Measurements from ENCODE around the gene AEN. TPM values are rescaled to one million over a fixed set of nuclear protein-coding genes. Genes with fewer than 3 reads are reported as not detected.

Gene AEN
- total and polyA plus RNA-seq, 2 experiments from 2014 or later: 22.3 to 35.9 TPM

GRCh38 chr15:88625943-88626741, 5.0 kb downstream of the AEN start:
- 87% methylated on average over 20 to 23 of the region's 23 CpGs for WGBS, 2 experiments (ENCODE audit: low coverage in 1 of 2, low lambda C conversion rate in 2 of 2, missing lambda C conversion rate in 2 of 2)
- Histone ChIP-seq H3K9me3 (ENCODE audit: low read depth) (no peaks in the 10 kb centered on the region), H3K36me3 (ENCODE audit: low read depth) (peaks cover 29% of the 10 kb centered on the region), H3F3A (ENCODE audit: insufficient read depth) (peaks cover 33% of the 10 kb centered on the region), H3K27ac (no peak overlapping the region), H3K9ac (no peak overlapping the region), H3K4me1 (ENCODE audit: insufficient read depth) (peaks cover 27% of the 10 kb centered on the region), H3K4me2 (ENCODE audit: unreplicated experiment) (no peak overlapping the region), H3K4me3 (no peak overlapping the region), H3K9me2 (ENCODE audit: insufficient read depth) (no peaks in the 10 kb centered on the region), H3K27me3 (replicated peaks; ENCODE audit: insufficient read depth) (no peaks in the 10 kb centered on the region), H2AFZ (no peak overlapping the region), H3K79me2 (ENCODE audit: insufficient read depth) (peaks cover 99% of the 10 kb centered on the region), H4K20me1 (ENCODE audit: insufficient read depth) (peaks cover 13% of the 10 kb centered on the region; the same call in 1 of the 2 replicates)
- in situ Hi-C loops (cut with MboI): no loop called here
- no peak for TF ChIP-seq EZH2 (IDR thresholded peaks at IDR 0.05; ENCODE audit: insufficient read depth, poor library complexity, severe bottlenecking)
- TF ChIP-seq EZH2phosphoT487 (IDR thresholded peaks at IDR 0.05; ENCODE audit: insufficient read depth, low read depth): no peak
- no peak for DNase-seq

DNA sequence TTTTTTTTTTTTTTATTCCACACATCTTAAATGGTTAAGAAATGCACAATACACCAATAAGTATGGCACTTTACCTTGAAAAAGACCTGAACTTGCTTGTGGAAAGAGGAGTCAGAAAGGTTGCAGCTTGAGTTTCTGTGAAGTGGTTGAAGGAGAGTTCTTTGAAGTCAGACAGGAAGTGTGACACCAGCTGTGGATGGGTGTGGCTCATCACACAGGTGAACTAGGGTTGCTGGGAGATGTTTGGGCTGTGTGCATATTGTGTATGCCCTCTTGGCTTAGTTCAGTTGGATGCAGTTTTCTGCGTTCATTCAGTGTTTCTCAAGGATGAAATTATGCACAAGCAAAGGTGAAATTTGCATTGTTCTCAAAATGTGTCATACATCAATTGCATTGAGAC, 6.3 kb downstream of the AEN start:
- Histone ChIP-seq H3K4me3 (no peak overlapping the region), H3F3A (ENCODE audit: insufficient read depth) (peaks cover 25% of the 10 kb centered on the region), H3K79me2 (ENCODE audit: insufficient read depth) (peaks cover 99% of the 10 kb centered on the region), H3K9ac (no peak overlapping the region), H3K9me3 (ENCODE audit: low read depth) (no peaks in the 10 kb centered on the region), H3K4me1 (ENCODE audit: insufficient read depth) (peaks cover 27% of the 10 kb centered on the region), H4K20me1 (ENCODE audit: insufficient read depth) (peaks cover 13% of the 10 kb centered on the region; the same call in 1 of the 2 replicates), H3K9me2 (ENCODE audit: insufficient read depth) (no peaks in the 10 kb centered on the region), H2AFZ (no peak overlapping the region), H3K4me2 (ENCODE audit: unreplicated experiment) (no peak overlapping the region), H3K27me3 (replicated peaks; ENCODE audit: insufficient read depth) (no peaks in the 10 kb centered on the region), H3K36me3 (ENCODE audit: low read depth) (peaks cover 41% of the 10 kb centered on the region), H3K27ac (no peak overlapping the region)
- DNase-seq: no peak
- 96 to 100% methylated on average over 1 of the region's 1 CpG for WGBS, 2 experiments (ENCODE audit: low coverage in 1 of 2, low lambda C conversion rate in 2 of 2, missing lambda C conversion rate in 2 of 2)
- in situ Hi-C loops (cut with MboI): no loop called here
- TF ChIP-seq EZH2 (IDR thresholded peaks at IDR 0.05; ENCODE audit: insufficient read depth, poor library complexity, severe bottlenecking) (no peak), EZH2phosphoT487 (IDR thresholded peaks at IDR 0.05; ENCODE audit: insufficient read depth, low read depth) (no peak)

GRCh38 chr15:88628018-88628654, 7.0 kb downstream of the AEN start:
- WGBS, 2 experiments (ENCODE audit: low coverage in 1 of 2, low lambda C conversion rate in 2 of 2, missing lambda C conversion rate in 2 of 2): 79 to 86% methylated on average over 5 of the region's 5 CpGs
- no peak overlapping the region for H3K4me3 ChIP-seq
- no peaks in the 10 kb centered on the region for H3K9me3 ChIP-seq (ENCODE audit: low read depth)
- no peaks in the 10 kb centered on the region for H3K9me2 ChIP-seq (ENCODE audit: insufficient read depth)
- H4K20me1 ChIP-seq (ENCODE audit: insufficient read depth): peaks cover 13% of the 10 kb centered on the region; the same call in 1 of the 2 replicates
- no peaks in the 10 kb centered on the region for H3K27me3 ChIP-seq (replicated peaks; ENCODE audit: insufficient read depth)
- no peak for TF ChIP-seq EZH2phosphoT487 (IDR thresholded peaks at IDR 0.05; ENCODE audit: insufficient read depth, low read depth)
- DNase-seq: no peak
- no peak overlapping the region for H3K27ac ChIP-seq
- H2AFZ ChIP-seq: no peak overlapping the region
- H3K4me2 ChIP-seq (ENCODE audit: unreplicated experiment): no peak overlapping the region
- peaks cover 21% of the 10 kb centered on the region for H3K4me1 ChIP-seq (ENCODE audit: insufficient read depth)
- H3K9ac ChIP-seq: no peak overlapping the region
- peaks cover 95% of the 10 kb centered on the region for H3K79me2 ChIP-seq (ENCODE audit: insufficient read depth)
- H3F3A ChIP-seq (ENCODE audit: insufficient read depth): peaks cover 20% of the 10 kb centered on the region
- peaks cover 48% of the 10 kb centered on the region for H3K36me3 ChIP-seq (ENCODE audit: low read depth)
- in situ Hi-C loops (cut with MboI): no loop called here

- H3K9me3 ChIP-seq (ENCODE audit: low read depth): no peaks in the 10 kb centered on the region
- H3K27me3 ChIP-seq (replicated peaks; ENCODE audit: insufficient read depth): no peaks in the 10 kb centered on the region
- H2AFZ ChIP-seq: no peak overlapping the region
- in situ Hi-C loops (cut with MboI): no loop called here
- H3K4me2 ChIP-seq (ENCODE audit: unreplicated experiment): no peak overlapping the region
- peaks cover 12% of the 10 kb centered on the region for H3K4me1 ChIP-seq (ENCODE audit: insufficient read depth)
- H3F3A ChIP-seq (ENCODE audit: insufficient read depth): peaks cover 11% of the 10 kb centered on the region
- no peak overlapping the region for H3K4me3 ChIP-seq
- H3K27ac ChIP-seq: no peak overlapping the region
- no peak overlapping the region for H3K9ac ChIP-seq
- H4K20me1 ChIP-seq (ENCODE audit: insufficient read depth): peaks cover 13% of the 10 kb centered on the region; the same call in 1 of the 2 replicates
- TF ChIP-seq EZH2 (IDR thresholded peaks at IDR 0.05; ENCODE audit: insufficient read depth, poor library complexity, severe bottlenecking) (no peak), EZH2phosphoT487 (IDR thresholded peaks at IDR 0.05; ENCODE audit: insufficient read depth, low read depth) (no peak)
- peaks cover 92% of the 10 kb centered on the region for H3K79me2 ChIP-seq (ENCODE audit: insufficient read depth)
- no peaks in the 10 kb centered on the region for H3K9me2 ChIP-seq (ENCODE audit: insufficient read depth)
- DNase-seq: no peak
- WGBS, 2 experiments (ENCODE audit: low coverage in 1 of 2, low lambda C conversion rate in 2 of 2, missing lambda C conversion rate in 2 of 2): 97% methylated on average over 13 to 15 of the region's 16 CpGs
- peaks cover 52% of the 10 kb centered on the region for H3K36me3 ChIP-seq (ENCODE audit: low read depth)
Measured at GRCh38 chr15:88629071-88629470, 7.9 kb downstream of the AEN start.

Data from GM23248 (cell line).